Dedifferentiated amniotic fluid mesenchymal stem cell (primary cell): Measurements from ENCODE around the gene F2RL1.
A peak's percentile ranks its signal among the peaks of the same experiment; 100 is the strongest.
"Not testable (repeated sequence)": the region's sequence is repeated elsewhere in the genome, so short reads cannot be mapped to it uniquely, and the experiment has no call there.

Experiments used
- DNase-seq: peaks from one replicate; pipeline ENCODE4 v3.0.0-alpha.2; 2016; ENCODE audit errors: extremely low spot score

Gene F2RL1

DNA sequence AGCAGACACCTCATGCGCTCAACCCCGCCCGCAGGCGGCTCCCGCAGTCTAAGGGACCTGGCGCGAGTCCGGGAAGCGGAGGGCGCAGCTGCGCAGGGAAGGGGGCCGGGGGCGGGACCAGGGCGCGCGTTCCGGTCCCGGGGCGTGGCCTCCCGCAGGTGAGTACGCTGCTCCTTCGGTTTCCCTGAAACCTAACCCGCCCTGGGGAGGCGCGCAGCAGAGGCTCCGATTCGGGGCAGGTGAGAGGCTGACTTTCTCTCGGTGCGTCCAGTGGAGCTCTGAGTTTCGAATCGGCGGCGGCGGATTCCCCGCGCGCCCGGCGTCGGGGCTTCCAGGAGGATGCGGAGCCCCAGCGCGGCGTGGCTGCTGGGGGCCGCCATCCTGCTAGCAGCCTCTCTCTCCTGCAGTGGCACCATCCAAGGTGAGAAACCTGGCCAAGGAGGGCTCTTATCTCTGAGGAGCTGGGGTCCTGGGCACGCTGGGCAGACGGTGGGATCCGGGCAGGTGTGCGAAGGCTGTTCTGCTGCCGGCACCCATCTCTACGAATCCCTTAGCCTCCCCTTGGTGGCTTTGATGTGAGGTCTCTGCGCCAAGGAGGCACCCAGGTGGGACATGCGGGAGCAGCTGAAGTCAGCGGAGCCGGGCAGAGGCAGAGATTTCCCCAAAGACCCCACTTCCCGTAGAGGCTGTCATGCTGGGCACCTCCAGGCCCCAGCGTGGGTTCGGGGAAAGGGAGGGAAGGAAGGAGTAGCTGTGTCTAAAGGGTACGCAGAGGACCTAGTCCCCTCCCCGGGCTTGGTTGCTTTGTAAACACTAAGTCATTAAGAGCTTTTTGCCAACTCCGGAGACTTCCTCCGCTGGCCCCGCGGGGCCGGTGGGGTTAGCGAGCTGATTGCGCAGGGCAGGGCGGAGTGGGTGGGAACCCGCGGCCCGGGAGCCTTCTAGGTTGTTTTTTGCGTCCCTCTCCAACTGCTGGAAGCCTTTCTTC is at the start of gene F2RL1:
Gene F2RL1 (plus strand): TSS at position 187 of the 988 bp plus-strand sequence. CDS start 153 bp downstream, at position 340.
- peak; percentile 26 for DNase-seq

GRCh38 chr5:76771041-76771440 is 47.8 kb upstream of the F2RL1 start:
- not testable (repeated sequence) for DNase-seq

DNA sequence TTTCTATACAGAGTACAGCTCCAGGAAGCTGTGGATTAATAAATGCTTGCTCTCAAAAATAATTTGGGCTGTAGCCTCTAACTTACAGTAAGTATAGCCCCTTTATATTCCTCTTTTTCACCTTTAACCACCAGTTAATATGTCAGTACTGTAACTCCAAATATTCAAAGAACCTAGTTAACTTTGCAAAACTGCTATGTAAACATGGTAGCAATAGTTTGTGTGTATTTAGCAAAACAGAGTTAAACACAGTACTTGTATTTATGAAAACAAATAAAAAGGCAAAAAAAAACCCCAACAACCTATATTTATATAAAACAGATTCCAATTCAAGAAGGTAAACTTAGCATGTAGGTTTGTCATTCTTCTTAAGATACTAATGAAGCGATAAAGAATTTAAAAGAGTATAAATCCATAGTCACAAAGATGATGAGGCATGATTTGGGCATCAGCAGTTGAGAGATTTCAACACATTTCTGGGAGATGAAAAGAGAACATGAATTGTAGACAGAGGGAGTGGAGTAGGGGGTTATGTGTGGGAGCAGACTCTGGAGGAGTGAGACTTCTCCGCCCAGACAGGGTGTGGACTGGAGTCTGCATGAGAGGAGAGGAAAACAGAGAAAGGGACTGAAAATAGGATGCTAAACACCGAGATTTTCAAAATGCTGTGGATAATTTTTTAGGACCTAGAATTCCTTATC is 47.0 kb upstream of the F2RL1 start:
- no peak for DNase-seq

DNA sequence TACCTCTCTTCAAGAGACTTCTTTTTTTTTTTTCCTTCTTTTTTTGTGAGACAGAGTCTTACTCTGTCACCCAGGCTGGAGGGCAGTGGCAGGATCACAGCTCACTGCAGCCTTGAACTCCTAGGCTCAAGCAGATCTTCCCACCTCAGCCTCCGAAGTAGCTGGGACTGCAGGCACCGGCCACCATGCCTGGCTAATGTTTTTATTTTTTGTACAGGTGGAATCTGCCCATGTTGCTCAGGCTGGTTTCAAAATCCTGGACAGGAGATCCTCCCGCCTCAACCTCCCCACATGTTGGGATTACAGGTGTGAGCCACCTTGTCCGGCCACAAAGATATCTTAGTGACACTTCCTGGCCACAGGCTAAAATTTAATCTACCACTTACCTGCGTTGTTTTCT is 42.9 kb upstream of the F2RL1 start:
- DNase-seq, result no peak

DNA sequence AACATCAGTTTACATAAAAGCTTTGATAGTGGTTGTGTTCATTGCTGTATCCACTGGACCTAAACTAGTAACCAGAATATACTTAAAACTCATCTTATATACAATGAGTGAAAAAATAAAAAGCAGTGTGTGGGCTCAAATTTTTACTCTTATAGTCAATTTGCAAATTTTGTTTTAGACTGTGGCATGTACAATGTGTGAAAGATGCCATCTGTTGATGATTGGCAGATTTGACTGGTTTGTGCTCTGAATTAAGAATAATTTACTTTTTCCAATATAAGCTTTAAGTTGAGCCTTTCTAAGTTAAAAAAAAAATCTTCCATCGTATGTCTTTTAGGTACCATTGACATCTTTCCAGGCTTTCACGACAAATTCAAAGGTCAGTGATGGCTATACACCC is 42.4 kb upstream of the F2RL1 start:
- no peak for DNase-seq

GRCh38 chr5:76780616-76781015 is 38.2 kb upstream of the F2RL1 start:
- not testable (repeated sequence) for DNase-seq

DNA sequence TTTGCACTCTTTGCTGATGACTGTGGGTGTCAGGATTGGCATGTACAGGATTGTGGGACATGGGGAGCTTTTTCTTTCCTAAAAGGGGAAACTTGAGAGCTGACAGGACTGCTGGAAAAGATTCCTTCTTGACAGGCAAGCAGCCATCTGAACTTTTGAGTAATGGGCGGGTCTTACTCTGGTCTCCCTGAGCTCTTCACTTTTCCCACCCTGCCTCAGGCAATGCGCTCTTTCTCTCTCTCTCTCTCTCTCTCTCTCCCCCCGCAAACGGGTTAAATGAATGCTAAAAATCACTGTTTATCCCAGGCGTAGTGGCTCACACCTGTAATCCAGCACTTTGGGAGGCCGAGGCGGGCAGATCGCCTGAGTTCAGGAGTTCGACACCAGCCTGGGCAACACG is 37.1 kb upstream of the F2RL1 start:
- DNase-seq, result no peak

DNA sequence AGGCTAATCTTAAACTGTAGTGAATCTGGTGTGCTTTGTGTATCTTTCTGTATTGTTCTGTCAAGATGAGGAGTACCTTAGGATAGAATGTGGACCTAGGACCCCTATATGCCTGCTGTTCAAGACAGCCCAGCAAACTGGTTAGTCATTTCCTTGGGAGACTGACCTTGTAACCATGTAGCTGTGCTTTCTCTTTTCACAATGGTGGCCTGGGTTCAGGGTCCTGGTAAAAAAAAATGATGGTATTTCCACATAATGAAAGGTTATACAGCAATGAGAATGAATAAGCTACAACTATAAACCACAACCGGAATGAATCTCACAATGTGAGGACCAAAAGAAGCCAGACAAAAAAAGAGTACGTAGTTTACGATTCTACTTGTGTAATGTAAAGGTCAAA is 36.4 kb upstream of the F2RL1 start:
- no peak for DNase-seq

DNA sequence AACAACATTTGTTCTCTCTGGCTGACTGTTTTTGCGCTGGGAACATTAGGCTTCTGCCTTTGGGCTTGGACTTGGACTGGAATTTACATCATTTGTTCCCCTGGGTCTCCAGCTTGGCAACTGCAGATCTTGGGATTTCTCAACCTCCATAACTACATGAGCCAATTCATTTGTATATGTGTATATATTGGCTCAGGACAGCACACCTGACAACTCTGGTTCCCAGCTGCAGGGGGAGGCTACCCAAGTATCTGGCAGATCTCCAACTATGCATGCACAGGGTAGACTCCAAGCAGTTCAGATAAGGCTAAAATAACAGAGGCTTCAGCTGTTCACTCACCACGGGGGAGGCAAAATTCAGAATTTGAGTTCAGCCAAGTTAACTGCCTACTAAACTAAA is 31.6 kb upstream of the F2RL1 start:
- DNase-seq, result no peak

DNA sequence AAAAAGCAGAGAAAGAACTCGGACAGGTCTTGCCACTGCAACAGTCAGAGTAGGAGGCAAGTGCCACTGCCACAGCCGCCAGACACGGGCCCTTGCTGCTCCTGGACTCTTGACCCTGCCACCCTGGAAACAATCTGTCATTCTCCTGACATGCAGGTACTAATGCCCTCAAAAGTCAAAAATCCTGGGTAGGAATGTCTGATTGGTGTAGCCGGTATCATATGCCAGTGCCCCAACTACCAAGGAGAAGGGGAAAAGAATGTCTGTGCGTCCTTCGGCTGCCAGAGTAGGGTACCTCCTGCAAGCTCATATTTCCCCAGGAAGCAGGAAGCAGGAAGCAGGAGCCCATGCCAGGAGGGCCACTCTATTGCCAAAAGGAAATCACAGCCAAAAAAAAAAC is 30.5 kb upstream of the F2RL1 start:
- DNase-seq, result no peak

DNA sequence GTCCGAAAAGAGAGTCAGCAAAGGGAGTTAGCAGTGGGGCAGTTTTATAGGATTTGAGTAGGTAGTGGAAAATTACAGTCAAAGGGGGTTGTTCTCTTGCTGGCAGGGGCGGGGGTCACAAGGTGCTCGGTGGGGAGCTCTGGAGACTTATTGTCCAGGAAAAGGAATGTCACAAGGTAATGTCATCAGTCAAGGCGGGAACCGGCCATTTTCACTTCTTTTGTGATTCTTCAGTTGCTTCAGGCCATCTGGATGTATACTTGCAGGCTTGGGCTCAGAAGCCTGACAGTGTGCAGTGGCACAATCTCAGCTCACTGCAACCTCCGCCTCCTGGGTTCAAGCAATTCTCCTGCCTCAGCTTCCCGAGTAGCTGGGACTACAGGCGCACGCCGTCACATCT is 29.6 kb upstream of the F2RL1 start:
- DNase-seq, result not testable (repeated sequence)

- no peak for DNase-seq
These were observed 28.7 kb upstream of the F2RL1 start for GRCh38 chr5:76789991-76790581.

DNA sequence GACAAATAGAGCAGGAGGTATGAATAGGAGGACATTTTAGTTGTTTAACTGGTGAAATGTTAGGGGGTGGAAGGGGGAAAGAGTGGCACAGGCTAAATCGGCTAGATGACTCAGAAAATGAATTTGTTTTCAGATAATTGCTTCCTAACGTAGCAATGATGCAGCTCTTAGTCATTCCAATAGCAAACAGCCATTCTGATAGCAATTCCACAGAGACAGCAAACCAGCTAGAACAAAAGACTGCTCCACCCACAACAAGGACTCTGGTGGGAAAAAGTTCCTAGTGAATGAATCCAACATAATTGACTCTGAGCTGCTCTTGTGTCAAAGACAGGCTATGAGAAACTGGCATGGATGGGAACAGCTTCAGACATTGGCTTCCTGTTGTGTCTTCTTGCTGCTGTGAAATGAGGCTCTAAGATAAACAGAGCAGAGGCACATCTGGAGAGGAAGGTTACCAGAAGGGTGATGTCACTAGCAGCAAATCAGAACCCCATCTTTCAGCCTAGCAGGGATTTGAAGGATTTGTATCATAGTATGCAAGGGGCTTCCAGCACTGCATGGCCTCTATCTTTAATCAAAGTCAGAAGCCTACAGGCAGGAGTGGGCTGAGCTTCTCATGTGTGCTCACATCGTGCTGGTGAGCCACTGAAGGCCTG is 28.1 kb upstream of the F2RL1 start:
- DNase-seq, result peak; percentile 88

GRCh38 chr5:76791461-76791860 is 27.4 kb upstream of the F2RL1 start:
- no peak for DNase-seq

- no peak for DNase-seq
These were observed 24.0 kb upstream of the F2RL1 start for GRCh38 chr5:76794871-76795270.

DNA sequence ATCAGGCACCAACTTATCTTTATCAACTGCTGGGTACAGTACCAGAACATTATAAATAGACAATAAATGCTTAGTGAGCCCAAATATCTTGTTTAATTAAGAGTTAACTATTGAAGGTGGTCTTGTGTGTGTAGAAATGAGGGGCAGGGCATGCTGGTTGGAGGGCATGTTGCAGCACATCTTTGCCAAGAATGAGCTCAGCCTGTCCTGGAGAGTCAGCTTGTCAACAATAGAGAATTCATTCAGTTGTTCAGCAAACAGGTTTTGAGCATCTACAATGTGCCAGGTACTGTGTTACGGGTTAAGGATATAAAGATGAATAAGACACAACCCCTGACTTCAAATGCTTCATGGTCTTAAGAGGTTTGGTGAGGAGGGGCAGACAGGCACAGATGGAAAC is 19.2 kb upstream of the F2RL1 start:
- no peak for DNase-seq

- no peak for DNase-seq
These were observed 18.3 kb upstream of the F2RL1 start for GRCh38 chr5:76800579-76800978.

- DNase-seq, result no peak
These were observed 17.5 kb upstream of the F2RL1 start for GRCh38 chr5:76801159-76801802.

- DNase-seq, result no peak
These were observed 17.0 kb upstream of the F2RL1 start for GRCh38 chr5:76801803-76802195.

DNA sequence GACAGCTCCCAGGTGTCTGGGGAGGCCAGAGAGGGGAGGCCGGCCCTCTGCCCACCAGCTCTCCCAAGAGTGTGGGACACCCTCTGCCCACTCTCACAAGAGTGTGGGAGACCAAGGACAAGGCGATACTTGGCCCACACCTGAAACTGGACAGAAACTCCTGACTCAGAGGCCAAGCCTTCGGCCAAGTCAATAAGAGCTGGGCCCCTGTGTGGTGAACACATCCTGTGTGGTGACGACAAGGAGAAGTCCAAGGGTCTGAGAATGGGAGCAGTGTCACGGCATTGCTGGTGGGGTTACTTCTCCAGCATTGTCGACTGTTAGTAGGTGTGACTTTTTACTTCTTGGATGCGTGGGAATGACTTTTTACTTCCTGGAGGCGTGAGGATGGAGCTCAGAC is 14.6 kb upstream of the F2RL1 start:
- DNase-seq, result no peak

DNA sequence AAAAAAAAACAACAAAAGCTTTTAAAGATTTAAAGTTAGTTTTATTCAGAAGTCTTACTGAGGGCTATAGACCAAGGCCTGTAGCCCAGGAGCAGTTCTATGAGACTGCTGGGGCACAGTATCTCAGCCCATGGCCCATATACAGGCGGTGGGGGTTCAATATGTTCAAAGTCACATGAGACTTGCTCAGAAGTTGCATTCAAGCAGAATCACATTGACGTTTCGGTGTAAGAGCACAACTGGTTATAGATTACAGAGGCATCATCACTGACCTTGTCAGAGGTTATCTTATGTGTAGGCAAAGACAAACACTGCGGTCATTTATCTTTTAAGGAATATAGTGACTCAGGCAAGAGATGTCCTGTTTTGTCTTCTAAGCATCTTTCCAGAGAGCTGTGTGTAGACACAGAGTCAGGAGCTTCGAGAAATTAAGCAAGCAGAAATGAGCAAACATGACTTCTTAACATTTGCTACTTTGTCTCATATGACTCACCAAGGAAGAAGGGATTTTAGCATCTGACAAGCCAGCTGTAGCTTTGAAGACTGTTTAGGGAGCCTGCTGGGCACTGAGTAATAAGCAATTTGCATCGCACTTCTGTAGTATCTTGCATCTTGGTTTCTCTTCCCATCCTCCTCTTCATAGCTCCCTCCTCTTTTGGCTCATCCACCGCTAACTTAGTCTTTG is 12.9 kb upstream of the F2RL1 start:
- peak; percentile 74 for DNase-seq
